HG03280 (cell line): Measurements from ENCODE around the gene ZNF106.
A peak's percentile ranks its signal among the peaks of the same experiment; 100 is the strongest.

Experiments used
- ATAC-seq: cut with Tn5 transposase; IDR thresholded peaks from one replicate; pipeline ENCODE4 v1.9.1; 2021; ENCODE audit warnings: mild to moderate bottlenecking, moderate library complexity; ENCODE audit not compliant: unreplicated experiment

The ZNF106 gene

DNA sequence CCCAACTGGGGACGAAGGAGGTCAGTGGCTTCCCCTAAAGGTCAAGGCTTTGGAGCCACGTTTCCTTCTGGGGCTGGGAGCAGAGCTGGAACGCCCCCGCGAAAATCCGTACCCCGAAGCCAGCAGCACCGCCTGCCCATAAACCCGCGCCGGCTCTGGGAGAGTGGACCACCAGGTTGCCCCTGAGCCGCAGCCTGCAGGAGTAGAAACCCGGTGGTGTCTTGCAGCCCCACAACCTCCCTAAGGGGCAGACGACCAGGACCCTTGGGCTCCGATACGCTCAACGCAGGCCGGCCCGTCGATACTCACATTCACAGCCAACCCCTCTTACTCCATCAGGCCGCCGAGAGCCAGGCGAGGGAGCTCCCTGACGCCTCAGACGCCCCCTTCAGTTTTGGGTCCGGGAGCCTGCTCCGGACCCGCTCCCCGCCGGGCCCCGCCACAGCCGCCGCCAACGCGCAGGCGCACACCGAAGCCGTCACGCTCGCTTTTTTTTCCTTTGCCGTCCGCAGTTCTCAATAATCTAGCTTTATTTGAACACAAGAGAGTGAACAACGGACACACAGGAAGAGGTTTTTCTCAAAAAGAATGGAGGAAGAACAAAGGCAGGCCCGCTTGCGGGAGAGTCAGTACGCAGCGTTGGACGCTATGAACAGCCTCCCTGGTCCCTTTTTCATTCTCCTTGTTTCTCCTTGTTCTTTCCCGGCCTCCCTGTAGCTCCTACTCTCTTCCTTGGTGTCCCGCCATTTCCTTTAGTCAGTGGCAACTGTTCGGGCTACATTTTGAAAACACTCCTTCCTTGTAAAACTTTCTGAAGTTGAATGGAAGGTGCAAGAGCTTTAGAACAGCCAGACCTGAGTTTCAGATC lies at the start of gene ZNF106:
Gene ZNF106, minus strand, starts transcription at position 471 of the 868 bp plus-strand sequence. CDS start 18,852 bp downstream, outside the sequence.
- ATAC-seq, result peak; percentile 58

DNA sequence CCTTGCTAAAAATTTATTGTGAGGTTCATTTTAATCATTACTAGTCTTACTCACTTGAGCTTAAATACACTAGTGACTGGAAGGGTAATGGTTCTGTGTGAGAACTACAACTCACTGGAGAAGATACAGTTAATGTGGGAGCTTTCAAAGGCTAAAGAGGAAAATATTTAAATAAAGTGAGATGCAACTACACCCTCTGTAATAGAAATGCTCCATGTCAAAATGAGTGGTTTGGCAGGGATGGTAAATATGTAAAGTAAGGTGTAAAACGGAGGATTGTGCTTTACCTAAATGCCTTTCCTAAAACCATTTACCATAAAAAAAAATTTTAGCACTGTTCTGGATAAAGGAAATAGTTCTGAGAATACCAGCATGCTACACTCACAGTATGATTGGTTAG lies 42.3 kb upstream of the ZNF106 start:
- no peak for ATAC-seq

- ATAC-seq, result no peak
These were observed 38.0 kb upstream of the ZNF106 start for GRCh38 chr15:42528970-42529369.

DNA sequence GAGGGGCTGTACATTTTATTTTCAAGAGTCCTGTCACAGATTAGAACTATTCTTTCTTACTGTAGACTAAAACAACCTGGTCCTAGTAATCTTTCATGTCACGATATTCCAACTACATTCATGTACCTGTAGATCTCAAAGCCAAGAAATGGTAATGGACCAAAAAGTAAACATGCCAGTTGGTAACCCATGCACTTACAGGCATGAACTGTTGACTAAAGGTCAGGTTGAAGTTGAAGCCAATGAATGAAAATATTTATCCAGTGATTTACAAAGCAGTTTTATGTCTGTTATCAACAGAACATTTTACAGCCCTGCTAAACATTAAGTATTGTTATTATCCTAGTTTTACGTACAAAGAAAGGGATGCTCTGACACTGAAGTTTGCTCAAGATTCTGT lies 32.4 kb upstream of the ZNF106 start:
- ATAC-seq, result no peak

DNA sequence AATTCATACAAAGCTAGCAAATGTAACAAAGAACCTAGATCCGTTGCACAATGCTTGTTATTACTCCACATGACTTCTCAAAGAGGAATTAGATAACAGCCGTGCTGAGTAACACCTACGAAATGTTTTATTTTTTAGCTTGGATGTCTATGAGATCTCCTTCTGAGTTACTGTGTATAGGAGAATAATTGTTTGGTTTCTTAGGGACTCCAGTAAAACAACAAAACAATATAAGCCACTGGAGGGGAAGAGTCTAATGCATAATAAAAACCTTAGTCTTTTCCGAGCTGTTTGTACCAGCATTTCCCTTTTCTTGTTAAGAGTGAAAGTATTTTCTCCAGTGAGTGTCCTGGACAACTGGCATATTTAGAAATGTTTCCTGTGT lies 20.1 kb upstream of the ZNF106 start:
- ATAC-seq, result no peak

GRCh38 chr15:42510258-42511006 lies 19.5 kb upstream of the ZNF106 start:
- no peak for ATAC-seq

GRCh38 chr15:42508263-42508690 lies 17.3 kb upstream of the ZNF106 start:
- no peak for ATAC-seq

DNA sequence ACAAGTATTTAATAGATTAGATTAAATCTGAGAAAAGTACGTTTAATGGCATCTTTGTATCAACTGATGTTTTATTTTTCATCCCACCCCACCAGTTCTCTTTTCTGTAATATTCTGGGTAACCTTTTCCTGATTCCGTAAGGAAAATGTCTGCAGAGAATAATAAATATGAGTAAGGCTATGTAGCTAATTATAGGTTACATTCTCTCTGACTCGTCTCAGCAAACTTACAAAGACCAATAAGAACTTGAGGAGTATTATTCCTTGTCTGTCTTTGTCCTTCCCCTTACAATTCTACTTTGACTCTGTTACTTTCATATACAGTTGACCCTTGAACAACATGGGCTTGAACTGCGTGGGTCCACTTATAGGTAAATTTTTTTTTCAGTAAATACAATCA lies 16.6 kb upstream of the ZNF106 start:
- ATAC-seq, result no peak

GRCh38 chr15:42504631-42505030 lies 13.7 kb upstream of the ZNF106 start:
- peak; percentile 22 for ATAC-seq

DNA sequence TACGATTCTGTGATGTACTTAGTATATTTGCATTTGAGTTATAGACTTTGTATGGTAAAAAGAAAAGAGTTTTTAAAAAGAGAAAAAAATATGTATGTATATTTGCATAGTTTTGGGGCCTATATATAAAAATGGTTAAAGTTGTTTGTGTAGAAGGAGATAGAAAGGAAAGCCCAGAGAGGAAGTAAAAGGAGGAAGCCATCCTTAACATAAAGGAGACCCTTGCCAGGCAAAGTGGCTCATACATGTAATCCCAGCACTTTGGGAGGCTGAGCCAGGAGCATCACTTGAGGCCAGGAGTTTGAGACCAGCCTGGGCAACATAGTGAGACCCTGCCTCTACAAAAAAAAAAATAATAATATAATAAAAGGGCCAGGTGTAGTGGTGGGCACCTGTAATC lies 12.9 kb upstream of the ZNF106 start:
- no peak for ATAC-seq

GRCh38 chr15:42502477-42502876 lies 11.5 kb upstream of the ZNF106 start:
- no peak for ATAC-seq

- no peak for ATAC-seq
These were observed 9.1 kb upstream of the ZNF106 start for GRCh38 chr15:42499858-42500609.

- ATAC-seq, result no peak
These were observed 7.5 kb upstream of the ZNF106 start for GRCh38 chr15:42498212-42499068.

DNA sequence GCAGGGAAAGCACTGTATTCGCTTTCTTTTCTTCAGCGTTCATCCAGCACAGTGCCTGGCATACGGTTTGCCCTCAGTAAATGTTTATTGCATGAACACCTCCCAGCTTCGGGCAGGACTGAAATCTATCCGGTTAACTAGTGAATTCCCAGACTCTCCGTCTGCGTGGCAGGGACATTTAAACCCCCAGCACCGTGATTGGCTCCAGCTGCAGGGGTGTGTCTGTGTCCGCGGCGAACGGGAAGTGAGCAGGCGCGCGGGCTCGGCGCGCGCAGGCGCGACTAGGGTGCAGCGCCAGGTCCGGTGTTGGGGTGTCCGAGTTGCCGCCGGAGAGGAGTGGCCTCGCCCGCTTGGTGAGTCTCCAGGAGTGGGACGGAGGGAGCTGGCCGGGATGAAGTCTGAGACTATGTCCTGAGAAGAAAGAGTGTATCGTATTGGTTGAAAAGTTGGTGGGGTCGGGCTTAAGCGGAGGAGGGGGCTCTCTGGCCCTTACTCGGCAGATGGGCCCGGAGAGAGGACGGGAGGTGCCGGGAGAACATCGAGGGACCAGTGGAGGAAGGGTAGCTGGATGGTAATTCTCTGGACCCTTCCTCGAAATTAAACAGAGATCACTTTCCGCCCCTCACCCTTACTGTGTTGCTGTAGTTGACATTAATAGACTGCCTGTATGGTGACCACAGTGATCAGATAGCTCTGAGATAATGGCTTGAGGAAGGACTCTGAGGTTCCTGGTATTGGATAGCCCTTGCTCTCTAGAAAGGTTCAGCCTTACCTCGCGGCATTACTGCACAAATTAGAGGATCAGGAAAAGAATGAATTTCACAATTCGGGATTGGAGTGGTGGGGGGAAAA lies 4.6 kb upstream of the ZNF106 start, which contains the start of gene SNAP23:
Gene SNAP23, plus strand, starts transcription at position 274 of the 852 bp plus-strand sequence. CDS start 16,213 bp downstream, outside the sequence.
- peak; percentile 76 for ATAC-seq

- ATAC-seq, result peak; percentile 10
These were observed 4.0 kb upstream of the ZNF106 start for GRCh38 chr15:42494998-42495360.

DNA sequence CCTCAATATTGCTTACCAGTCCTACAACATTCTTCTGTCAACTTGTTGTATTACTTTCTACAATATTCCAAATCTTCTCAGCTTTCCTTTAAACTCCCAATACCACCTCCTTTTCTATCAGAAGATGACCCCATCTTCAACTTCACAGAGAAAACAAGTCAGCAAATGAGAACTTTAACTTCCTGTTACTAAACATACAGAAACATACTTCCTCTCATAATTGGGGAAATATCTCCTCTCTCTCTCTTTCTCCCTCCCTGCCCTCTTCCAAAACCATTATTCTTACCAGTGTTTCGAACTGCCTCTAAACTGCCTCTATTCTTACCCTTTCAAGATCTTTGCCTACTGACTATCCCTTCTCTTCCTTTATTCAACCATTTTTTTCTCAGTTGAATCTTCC lies 2.7 kb upstream of the ZNF106 start:
- no peak for ATAC-seq

DNA sequence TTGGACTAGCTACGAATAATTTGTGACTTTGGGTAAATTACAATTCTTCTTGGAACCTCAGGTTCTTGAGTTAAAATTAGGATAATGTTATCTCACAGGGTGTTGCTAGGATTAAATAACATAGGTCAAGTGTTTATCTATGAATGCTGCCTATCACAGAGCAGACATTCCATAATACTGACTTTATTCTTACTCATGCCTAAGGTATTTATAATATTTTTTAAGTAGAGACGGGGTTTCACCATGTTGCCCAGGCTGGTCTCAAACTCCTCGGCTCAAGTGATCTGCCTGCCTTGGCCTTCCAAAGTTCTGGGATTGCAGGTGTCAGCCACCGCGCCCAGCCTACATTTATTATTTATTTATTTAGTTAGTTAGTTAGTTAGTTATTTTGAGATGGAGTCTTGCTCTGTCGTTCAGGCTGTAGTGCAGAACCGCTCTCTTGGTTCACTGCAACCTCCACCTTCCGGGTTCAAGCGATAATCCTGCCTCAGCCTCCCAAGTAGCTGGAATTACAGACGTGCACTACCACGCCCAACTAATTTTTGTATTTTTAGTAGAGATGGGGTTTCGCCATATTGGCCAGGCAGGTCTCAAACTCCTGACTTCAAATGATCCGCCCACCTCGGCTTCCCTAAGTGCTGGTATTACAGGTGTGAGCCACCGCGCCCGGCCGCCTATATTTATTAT lies 741 bp upstream of the ZNF106 start:
- no peak for ATAC-seq

- ATAC-seq, result no peak
These were observed 660 bp downstream of the ZNF106 start for GRCh38 chr15:42490291-42490670.

DNA sequence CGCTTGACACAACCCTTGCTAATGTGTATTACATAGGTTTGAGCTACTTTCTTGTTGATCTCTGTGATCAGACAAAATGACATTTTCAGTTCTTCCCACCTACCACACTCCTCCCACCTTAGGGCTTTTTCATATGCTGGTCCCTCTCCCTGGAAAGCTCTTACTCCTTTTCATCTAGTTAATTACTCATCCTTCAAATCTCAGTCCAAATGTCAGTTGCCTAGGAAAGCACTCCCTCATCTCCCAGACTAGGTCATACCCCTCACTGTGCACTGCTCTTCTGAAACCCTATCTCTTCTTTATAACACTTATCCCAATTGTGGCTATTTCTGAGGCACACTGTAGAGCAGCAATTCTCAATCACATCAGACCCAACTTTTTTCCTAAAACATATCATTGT lies 7.3 kb downstream of the ZNF106 start:
- no peak for ATAC-seq
